Lower leg skin (tissue), 4 donors: ENCODE measurements around the gene TUBGCP3. TPM values are rescaled to one million over a fixed set of nuclear protein-coding genes. Genes with fewer than 3 reads are reported as not detected.
A peak's percentile ranks its signal among the peaks of the same experiment; 100 is the strongest.
"Not testable (repeated sequence)": the region's sequence is repeated elsewhere in the genome, so short reads cannot be mapped to it uniquely, and the experiment has no call there.

ENCODE experiments used
- DNase-seq, 2 donors: peaks; one replicate each; pipeline ENCODE4 v3.0.0-alpha.2; 2019; ENCODE audit warnings: low spot score in 2 of 2
- H3K4me3 ChIP-seq: fragments of 200-600 bp; sonication (generic); 2 replicates; pipeline ENCODE4 v1.5.1; 2017; ENCODE audit warnings: mild to moderate bottlenecking, low read depth; ENCODE audit not compliant: poor library complexity, severe bottlenecking
- POLR2A ChIP-seq, 2 donors: fragments of 450-650 bp; IDR thresholded peaks; one replicate each; pipeline ENCODE4 v1.6.1; 2016 to 2017; ENCODE audit warnings: antibody characterized with exemption in 2 of 2, mild to moderate bottlenecking in 1 of 2, moderate library complexity in 1 of 2
- WGBS, 2 donors: methylation state at CpG; one replicate each; pipeline ENCODE4 v1.1.5; 2018; 5-methylcytosine and 5-hydroxymethylcytosine counted together
- intact Hi-C: fragments of 100-400 bp; cut with DNase I; formaldehyde crosslinking; loops from one replicate; pipeline ENCODE4 v1.15.0; 2023; ENCODE audit warnings: low total_unique reads
- total RNA-seq, 4 donors: library from RNA; depleted of rRNA; stranded (reverse); fragments of >200 nt; gene quantifications; one replicate each; pipeline ENCODE4 v1.1.0, GENCODE V29; 2016
- TF ChIP-seq, protein P1 (sequence below), 3 donors: fragments of 450-650 bp; IDR thresholded peaks; one replicate each; pipeline ENCODE4 v1.5.1; 2016; ENCODE audit warnings: antibody characterized with exemption in 3 of 3, mild to moderate bottlenecking in 3 of 3, moderate library complexity in 2 of 3

Gene TUBGCP3
- total RNA-seq, 4 donors from 2014 or later = 20.0 to 35.4 (median 22.9) TPM

DNA sequence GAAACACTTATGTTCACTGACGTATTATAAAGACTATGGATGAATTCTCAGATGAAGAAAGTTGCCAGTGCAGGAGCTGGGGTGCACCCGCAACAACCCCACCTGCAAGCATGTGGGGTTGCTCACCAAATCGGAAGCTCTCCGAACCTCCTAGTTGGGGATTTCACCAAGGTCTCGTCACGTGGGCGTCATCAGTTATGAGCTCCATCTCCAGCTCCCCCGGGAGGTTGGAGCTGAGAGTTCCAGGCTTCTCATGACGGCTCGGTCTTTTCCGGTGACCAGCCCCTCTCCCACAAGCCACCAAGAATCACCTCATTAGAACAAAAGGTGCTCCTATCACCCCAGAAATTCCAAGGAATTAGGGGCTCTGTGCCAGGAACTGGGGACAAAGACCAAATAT lies 46.1 kb upstream of the TUBGCP3 start:
- intact Hi-C loops = no loop called here
- no peak for TF ChIP-seq POLR2A (IDR thresholded peaks at IDR 0.05)
- TF ChIP-seq, protein P1, sequence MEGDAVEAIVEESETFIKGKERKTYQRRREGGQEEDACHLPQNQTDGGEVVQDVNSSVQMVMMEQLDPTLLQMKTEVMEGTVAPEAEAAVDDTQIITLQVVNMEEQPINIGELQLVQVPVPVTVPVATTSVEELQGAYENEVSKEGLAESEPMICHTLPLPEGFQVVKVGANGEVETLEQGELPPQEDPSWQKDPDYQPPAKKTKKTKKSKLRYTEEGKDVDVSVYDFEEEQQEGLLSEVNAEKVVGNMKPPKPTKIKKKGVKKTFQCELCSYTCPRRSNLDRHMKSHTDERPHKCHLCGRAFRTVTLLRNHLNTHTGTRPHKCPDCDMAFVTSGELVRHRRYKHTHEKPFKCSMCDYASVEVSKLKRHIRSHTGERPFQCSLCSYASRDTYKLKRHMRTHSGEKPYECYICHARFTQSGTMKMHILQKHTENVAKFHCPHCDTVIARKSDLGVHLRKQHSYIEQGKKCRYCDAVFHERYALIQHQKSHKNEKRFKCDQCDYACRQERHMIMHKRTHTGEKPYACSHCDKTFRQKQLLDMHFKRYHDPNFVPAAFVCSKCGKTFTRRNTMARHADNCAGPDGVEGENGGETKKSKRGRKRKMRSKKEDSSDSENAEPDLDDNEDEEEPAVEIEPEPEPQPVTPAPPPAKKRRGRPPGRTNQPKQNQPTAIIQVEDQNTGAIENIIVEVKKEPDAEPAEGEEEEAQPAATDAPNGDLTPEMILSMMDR (IDR thresholded peaks at IDR 0.05) = no peak
- no peak overlapping the region for H3K4me3 ChIP-seq
- DNase-seq = no peak
- WGBS, 2 donors = 81 to 82% methylated on average over 11 of the region's 11 CpGs

DNA sequence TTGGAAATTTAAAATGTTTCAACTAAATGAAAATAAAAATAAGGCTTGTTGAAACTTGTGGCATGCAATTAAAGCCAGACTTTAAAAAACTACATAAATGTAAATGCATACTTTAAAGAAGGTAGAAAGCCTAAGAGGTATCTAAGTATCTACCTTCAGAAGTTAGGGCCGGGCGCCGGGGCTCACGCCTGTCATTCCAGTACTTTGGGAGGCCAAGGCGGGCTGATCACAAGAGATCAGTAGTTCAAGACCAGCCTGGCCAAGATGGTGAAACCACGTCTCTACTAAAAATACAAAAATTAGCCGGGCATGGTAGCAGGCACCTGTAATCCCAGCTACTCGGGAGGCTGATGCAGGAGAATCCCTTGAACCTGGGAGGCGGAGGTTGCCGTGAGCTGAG lies 42.3 kb upstream of the TUBGCP3 start:
- WGBS, 2 donors = 81 to 83% methylated on average over 10 of the region's 10 CpGs
- intact Hi-C loops, H3K4me3 ChIP-seq: not testable (repeated sequence)
- DNase-seq = peak in 1 of 2 donors; percentile 63

DNA sequence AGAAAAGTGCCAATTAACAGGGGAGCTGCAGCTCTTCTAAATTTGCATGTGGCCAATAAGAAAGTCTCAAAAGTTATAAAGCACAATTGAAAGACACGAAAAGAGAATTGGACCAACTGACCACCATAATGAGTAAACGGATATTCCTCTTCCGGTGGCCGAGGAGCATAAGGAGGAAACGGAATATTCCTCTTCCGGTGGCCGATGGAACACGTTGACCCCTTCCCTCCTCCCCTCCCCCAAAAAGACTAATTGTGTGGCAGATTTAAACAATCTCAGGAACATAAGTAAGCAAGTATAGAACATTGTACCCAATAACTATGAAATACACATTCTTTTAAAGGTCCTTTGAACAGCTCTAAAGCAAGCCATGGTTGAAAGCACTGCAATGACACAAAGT lies 41.2 kb upstream of the TUBGCP3 start:
- 72 to 78% methylated on average over 8 of the region's 8 CpGs for WGBS, 2 donors

DNA sequence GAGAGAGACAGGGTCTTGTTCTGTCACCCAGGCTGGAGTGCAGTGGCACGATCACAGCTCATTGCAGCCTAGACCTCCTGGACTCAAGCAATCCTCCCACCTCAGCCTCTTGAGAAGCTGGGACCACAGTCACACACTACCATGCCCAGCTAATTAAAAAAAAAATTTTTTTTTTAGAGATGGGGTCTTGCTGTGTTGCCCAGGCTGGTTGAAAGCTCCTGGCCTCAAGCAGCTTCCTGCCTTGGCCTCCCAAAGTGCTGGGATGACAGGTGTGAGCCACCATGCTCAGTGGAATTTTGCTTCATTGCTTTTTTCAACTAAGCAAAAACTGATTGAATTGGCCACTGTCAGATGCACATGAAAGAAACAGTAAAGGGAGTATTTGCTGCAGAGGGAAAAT lies 39.7 kb upstream of the TUBGCP3 start:
- intact Hi-C loops, H3K4me3 ChIP-seq: not testable (repeated sequence)
- WGBS, 2 donors = 91 to 100% methylated on average over 1 of the region's 1 CpG
- DNase-seq = peak in 1 of 2 donors; percentile 18

More for the DNA sequence above, 41.2 kb upstream of the TUBGCP3 start:
- TF ChIP-seq, protein P1 (IDR thresholded peaks at IDR 0.05) = no peak
- no peak for TF ChIP-seq POLR2A (IDR thresholded peaks at IDR 0.05)
- intact Hi-C loops = no loop called here
- peak in 1 of 2 donors; percentile 40 for DNase-seq
- no peak overlapping the region for H3K4me3 ChIP-seq

DNA sequence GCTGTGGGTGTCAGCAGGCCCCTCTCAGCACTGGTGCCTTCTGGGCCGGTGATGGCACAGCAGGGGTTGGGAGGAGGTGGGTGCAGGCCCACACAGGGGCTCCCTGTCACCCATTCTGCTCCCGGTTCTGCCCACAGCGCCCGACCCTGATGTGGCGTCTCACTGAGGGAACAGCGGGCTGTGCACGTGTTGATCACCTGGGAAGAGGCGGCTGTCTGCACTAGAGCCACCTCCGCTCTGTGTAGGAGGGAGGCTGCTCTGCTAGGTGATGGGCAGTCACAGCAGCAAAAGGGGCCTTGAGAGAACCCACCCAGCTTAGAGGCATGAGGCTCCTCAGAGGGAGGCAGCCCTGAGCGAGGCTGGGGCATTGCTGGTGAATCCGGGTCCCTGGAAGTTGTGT lies 39.2 kb upstream of the TUBGCP3 start:
- TF ChIP-seq POLR2A (IDR thresholded peaks at IDR 0.05) = no peak
- TF ChIP-seq, protein P1 (IDR thresholded peaks at IDR 0.05) = no peak
- DNase-seq = peak in 1 of 2 donors; percentile 70
- H3K4me3 ChIP-seq = no peak overlapping the region
- 88 to 95% methylated on average over 5 to 11 of the region's 11 CpGs for WGBS, 2 donors
- intact Hi-C loops = no loop called here

GRCh38 chr13:112626761-112627160 lies 38.8 kb upstream of the TUBGCP3 start:
- TF ChIP-seq, protein P1 (IDR thresholded peaks at IDR 0.05) = no peak
- TF ChIP-seq POLR2A (IDR thresholded peaks at IDR 0.05) = no peak
- 90% methylated on average over 10 of the region's 10 CpGs for WGBS, 2 donors
- DNase-seq = peak in 1 of 2 donors; percentile 60
- intact Hi-C loops = no loop called here
- no peak overlapping the region for H3K4me3 ChIP-seq

DNA sequence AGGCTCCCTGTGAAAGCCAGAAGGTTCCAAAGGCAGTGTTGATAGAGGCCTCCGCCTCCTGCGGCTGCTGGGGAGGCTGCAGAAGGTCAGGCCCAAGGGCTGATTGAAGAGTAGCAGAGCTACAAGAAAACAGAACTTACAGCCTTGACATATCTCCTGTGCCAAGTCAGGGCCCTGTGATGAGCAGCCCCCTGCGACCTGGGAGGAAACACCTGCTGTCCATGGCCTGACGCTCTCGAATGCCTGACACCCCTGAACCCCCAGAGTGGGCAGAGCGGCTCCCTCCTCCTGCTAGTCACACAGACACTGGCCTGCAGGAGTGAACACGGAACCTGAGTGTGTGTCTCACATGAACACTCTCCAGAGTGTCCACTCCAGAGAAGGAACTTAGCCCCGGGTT lies 38.2 kb upstream of the TUBGCP3 start:
- no peak overlapping the region for H3K4me3 ChIP-seq
- 72 to 78% methylated on average over 8 of the region's 8 CpGs for WGBS, 2 donors
- no peak for TF ChIP-seq POLR2A (IDR thresholded peaks at IDR 0.05)
- TF ChIP-seq, protein P1 (IDR thresholded peaks at IDR 0.05) = no peak
- peak in 1 of 2 donors; percentile 39 for DNase-seq
- intact Hi-C loops = no loop called here
